Vagina (tissue), 2 donors: ENCODE data around the gene CAB39.

ENCODE experiments used
- POLR2A ChIP-seq, 2 donors: fragments of 450-650 bp; IDR thresholded peaks; one replicate each; pipeline ENCODE4 v1.6.1; 2017; ENCODE audit warnings: antibody characterized with exemption in 2 of 2, mild to moderate bottlenecking in 2 of 2, moderate library complexity in 2 of 2
- TF ChIP-seq, protein P1 (sequence below), 3 experiments: fragments of 450-650 bp in 2 of 3; fragments of 200-600 bp in 1 of 3; sonication (generic) in 1 of 3; IDR thresholded peaks; one replicate each; pipeline ENCODE4 v1.5.1; 2017 to 2019; ENCODE audit warnings: antibody characterized with exemption in 3 of 3, mild to moderate bottlenecking in 2 of 3, moderate library complexity in 2 of 3

DNA sequence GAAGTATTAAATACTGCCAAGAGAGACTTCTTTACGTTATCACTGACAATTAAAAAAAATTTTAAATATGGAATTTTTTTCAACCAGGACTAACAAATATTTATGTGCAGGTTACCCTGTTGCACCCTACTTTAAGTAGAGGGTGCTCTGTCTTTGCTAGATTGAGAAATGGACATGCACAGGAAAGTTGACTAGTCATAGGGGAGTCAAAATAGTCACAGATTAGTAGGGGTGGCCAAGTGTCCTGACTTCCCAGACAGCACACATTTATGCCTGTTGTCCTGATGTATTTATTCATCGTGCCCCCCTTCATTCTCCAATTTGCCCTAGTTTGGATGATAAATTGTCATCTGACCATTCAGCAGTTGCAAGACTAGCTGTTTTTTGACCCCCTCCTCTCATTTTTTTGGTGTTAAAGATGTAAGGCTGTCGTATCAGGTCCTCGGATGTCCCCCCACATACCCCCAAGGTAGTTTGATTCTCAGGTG lies 20.3 kb downstream of the CAB39 start:
- TF ChIP-seq, protein P1, sequence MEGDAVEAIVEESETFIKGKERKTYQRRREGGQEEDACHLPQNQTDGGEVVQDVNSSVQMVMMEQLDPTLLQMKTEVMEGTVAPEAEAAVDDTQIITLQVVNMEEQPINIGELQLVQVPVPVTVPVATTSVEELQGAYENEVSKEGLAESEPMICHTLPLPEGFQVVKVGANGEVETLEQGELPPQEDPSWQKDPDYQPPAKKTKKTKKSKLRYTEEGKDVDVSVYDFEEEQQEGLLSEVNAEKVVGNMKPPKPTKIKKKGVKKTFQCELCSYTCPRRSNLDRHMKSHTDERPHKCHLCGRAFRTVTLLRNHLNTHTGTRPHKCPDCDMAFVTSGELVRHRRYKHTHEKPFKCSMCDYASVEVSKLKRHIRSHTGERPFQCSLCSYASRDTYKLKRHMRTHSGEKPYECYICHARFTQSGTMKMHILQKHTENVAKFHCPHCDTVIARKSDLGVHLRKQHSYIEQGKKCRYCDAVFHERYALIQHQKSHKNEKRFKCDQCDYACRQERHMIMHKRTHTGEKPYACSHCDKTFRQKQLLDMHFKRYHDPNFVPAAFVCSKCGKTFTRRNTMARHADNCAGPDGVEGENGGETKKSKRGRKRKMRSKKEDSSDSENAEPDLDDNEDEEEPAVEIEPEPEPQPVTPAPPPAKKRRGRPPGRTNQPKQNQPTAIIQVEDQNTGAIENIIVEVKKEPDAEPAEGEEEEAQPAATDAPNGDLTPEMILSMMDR (IDR thresholded peaks at IDR 0.05) = no peak
- no peak for TF ChIP-seq POLR2A (IDR thresholded peaks at IDR 0.05)
